ENCODE results near the gene COL5A3. TPM values are rescaled to one million over a fixed set of nuclear protein-coding genes. Genes with fewer than 3 reads are reported as not detected.

The COL5A3 gene
- total and polyA plus RNA-seq, 4 donors: 8.4 to 15.1 (median 10.5) TPM

DNA sequence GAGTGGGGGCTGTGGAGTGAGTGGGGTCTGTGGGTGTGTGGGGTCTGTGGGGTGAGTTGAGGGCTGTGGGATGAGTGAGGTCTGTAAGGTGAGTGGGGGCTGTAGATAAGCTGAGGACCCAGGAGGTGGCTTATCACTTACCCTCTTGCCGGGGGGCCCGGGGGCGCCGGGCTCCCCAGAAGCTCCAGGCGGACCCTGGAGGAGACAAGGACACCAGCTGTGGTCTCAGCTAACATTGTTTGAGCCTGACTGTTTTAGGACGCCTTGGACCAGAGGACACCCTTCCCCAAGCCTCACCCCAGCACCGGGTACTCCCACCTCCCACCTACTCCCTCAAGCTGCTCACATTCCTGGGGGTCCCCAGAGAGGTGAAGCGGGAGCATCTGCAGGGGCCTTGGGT lies 39.8 kb downstream of the COL5A3 start:
- no peak overlapping the region for H3K4me3 ChIP-seq
- H3K9me3 ChIP-seq (ENCODE audit: control insufficient read depth in 4 of 4, insufficient read depth in 3 of 4, low read length in 3 of 4): peaks cover 0 to 4% (median 0%) of the 10 kb centered on the region in 4 donors
- DNase-seq (no peak), ATAC-seq (ENCODE audit: insufficient read depth, low FRiP score) (no peak)
- TF ChIP-seq, protein P1, sequence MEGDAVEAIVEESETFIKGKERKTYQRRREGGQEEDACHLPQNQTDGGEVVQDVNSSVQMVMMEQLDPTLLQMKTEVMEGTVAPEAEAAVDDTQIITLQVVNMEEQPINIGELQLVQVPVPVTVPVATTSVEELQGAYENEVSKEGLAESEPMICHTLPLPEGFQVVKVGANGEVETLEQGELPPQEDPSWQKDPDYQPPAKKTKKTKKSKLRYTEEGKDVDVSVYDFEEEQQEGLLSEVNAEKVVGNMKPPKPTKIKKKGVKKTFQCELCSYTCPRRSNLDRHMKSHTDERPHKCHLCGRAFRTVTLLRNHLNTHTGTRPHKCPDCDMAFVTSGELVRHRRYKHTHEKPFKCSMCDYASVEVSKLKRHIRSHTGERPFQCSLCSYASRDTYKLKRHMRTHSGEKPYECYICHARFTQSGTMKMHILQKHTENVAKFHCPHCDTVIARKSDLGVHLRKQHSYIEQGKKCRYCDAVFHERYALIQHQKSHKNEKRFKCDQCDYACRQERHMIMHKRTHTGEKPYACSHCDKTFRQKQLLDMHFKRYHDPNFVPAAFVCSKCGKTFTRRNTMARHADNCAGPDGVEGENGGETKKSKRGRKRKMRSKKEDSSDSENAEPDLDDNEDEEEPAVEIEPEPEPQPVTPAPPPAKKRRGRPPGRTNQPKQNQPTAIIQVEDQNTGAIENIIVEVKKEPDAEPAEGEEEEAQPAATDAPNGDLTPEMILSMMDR (IDR thresholded peaks at IDR 0.05; ENCODE audit: control extremely low read depth, extremely low read depth): no peak
- H3K4me1 ChIP-seq (ENCODE audit: control insufficient read depth in 5 of 5, insufficient read depth in 5 of 5, low read length in 5 of 5): no peaks in the 10 kb centered on the region
- H3K27me3 ChIP-seq (ENCODE audit: control insufficient read depth in 3 of 3, insufficient read depth in 3 of 3, low read length in 2 of 3): peaks cover 4 to 25% (median 18%) of the 10 kb centered on the region in 3 donors
- WGBS, 2 donors: 67 to 83% methylated on average over 6 to 8 of the region's 8 CpGs
- H3K9ac ChIP-seq (ENCODE audit: insufficient read depth in 1 of 2, low read length in 2 of 2): no peak overlapping the region
- no peaks in the 10 kb centered on the region for H3K36me3 ChIP-seq (ENCODE audit: control insufficient read depth in 4 of 4, insufficient read depth in 4 of 4, low read length in 4 of 4)
- no peak overlapping the region for H3K27ac ChIP-seq (ENCODE audit: low read depth in 1 of 2, low read length in 1 of 2)

DNA sequence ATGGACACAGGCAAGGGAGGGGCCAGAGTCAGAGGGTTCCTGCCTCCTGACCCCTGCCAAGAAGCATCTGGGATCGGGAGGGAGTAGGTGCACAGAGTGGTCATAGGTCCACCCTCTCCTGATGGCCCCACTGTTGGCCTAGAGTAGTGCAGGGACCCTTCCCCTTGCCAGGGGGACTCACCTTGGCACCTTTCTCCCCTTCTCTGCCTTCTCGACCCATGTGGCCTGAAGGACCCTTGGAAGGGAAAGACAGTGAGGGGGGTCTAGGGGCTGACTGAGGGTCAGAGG lies 40.7 kb downstream of the COL5A3 start:
- Histone ChIP-seq H3K9me3 (ENCODE audit: control insufficient read depth in 4 of 4, insufficient read depth in 3 of 4, low read length in 3 of 4) (peaks cover 0 to 4% (median 0%) of the 10 kb centered on the region in 4 donors), H3K27ac (ENCODE audit: low read depth in 1 of 2, low read length in 1 of 2) (no peak overlapping the region), H3K9ac (ENCODE audit: insufficient read depth in 1 of 2, low read length in 2 of 2) (no peak overlapping the region), H3K4me1 (ENCODE audit: control insufficient read depth in 5 of 5, insufficient read depth in 5 of 5, low read length in 5 of 5) (no peaks in the 10 kb centered on the region), H3K27me3 (ENCODE audit: control insufficient read depth in 3 of 3, insufficient read depth in 3 of 3, low read length in 2 of 3) (peaks cover 4 to 28% (median 18%) of the 10 kb centered on the region in 3 donors), H3K4me3 (no peak overlapping the region), H3K36me3 (ENCODE audit: control insufficient read depth in 4 of 4, insufficient read depth in 4 of 4, low read length in 4 of 4) (no peaks in the 10 kb centered on the region)
- DNase-seq: no peak
- TF ChIP-seq, protein P1 (IDR thresholded peaks at IDR 0.05; ENCODE audit: control extremely low read depth, extremely low read depth): no peak
- no peak for ATAC-seq (ENCODE audit: insufficient read depth, low FRiP score)
- 82 to 100% methylated on average over 1 to 2 of the region's 2 CpGs for WGBS, 2 donors

DNA sequence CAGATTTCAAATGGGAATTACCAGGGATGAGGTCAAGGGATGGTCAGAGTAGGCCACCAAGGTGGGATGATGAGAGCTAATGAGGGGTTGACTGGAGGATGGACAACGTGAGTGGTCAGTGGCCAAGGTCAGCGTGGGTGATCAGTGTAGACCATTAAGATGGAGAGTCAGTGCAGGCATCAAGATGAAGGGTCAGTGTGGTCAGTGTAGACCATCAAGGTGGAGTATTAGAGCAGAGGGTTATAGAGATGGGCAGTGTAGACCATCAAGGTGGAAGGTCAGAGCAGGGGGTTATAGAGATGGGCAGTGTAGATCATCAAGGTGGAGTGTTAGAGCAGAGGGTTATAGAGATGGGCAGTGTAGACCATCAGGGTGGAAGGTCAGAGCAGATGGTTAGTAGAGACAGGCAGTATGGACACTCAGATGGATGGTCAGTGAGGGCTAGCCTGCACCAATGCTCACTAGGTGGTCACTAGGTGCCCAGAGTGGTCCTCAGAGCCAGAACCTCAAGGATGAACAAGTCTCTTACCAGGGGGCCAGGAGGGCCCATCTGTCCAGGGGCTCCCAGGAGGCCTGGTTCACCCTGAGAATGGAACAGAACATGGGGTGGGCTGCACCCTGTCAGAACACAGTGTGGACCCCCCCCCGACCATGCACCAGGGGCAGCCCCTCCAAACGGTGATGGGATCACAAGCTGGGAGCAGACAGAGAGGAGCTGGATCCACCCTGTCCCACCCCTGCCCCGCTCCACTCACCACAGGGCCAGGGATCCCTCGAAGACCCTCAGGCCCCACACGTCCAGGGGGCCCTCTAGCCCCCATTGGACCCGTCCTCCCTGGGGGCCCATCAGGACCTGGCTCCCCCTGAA lies 41.2 kb downstream of the COL5A3 start:
- ATAC-seq (ENCODE audit: insufficient read depth, low FRiP score): no peak
- Histone ChIP-seq H3K27me3 (ENCODE audit: control insufficient read depth in 3 of 3, insufficient read depth in 3 of 3, low read length in 2 of 3) (peaks cover 4 to 28% (median 22%) of the 10 kb centered on the region in 3 donors), H3K4me3 (no peak overlapping the region), H3K27ac (ENCODE audit: low read depth in 1 of 2, low read length in 1 of 2) (no peak overlapping the region), H3K9me3 (ENCODE audit: control insufficient read depth in 4 of 4, insufficient read depth in 3 of 4, low read length in 3 of 4) (peaks cover 0 to 4% (median 0%) of the 10 kb centered on the region in 4 donors), H3K4me1 (ENCODE audit: control insufficient read depth in 5 of 5, insufficient read depth in 5 of 5, low read length in 5 of 5) (no peaks in the 10 kb centered on the region), H3K36me3 (ENCODE audit: control insufficient read depth in 4 of 4, insufficient read depth in 4 of 4, low read length in 4 of 4) (no peaks in the 10 kb centered on the region), H3K9ac (ENCODE audit: insufficient read depth in 1 of 2, low read length in 2 of 2) (no peak overlapping the region)
- TF ChIP-seq, protein P1 (IDR thresholded peaks at IDR 0.05; ENCODE audit: control extremely low read depth, extremely low read depth): no peak
- WGBS, 2 donors: 73 to 75% methylated on average over 6 to 8 of the region's 8 CpGs
- DNase-seq: no peak

All from lung (tissue), 12 donors.